Ovary (tissue), 9 donors: Measurements from ENCODE around the gene THAP4. TPM values are rescaled to one million over a fixed set of nuclear protein-coding genes. Genes with fewer than 3 reads are reported as not detected.

Source experiments
- DNase-seq, 5 donors: peaks; one replicate each; pipeline ENCODE4 v3.0.0-alpha.2; 2019 to 2020
- H3K27ac ChIP-seq, 2 donors: fragments of 200-600 bp; one replicate each; pipeline versions ENCODE4 v1.5.1 to v1.8.0; 2019 to 2022
- H3K27me3 ChIP-seq: fragments of 200-600 bp; one replicate; pipeline ENCODE4 v1.8.0; 2022
- H3K36me3 ChIP-seq: fragments of 200-600 bp; sonication (generic); one replicate; pipeline ENCODE4 v1.5.1; 2019
- H3K4me1 ChIP-seq: one replicate; pipeline ENCODE4 v1.8.1; 2013; ENCODE audit warnings: mild to moderate bottlenecking, moderate library complexity; ENCODE audit not compliant: insufficient read depth
- H3K4me3 ChIP-seq: fragments of 200-600 bp; sonication (generic); one replicate; pipeline ENCODE4 v1.5.1; 2017
- H3K9me3 ChIP-seq, 2 donors: fragments of 200-600 bp in 1 of 2; sonication (generic) in 1 of 2; one replicate each; pipeline versions ENCODE4 v1.5.1 to v1.8.1; 2013 to 2019; ENCODE audit warnings: mild to moderate bottlenecking in 1 of 2, moderate library complexity in 1 of 2
- CTCF ChIP-seq, 3 donors: fragments of 450-650 bp in 2 of 3; fragments of 200-600 bp in 1 of 3; IDR thresholded peaks; one replicate each; pipeline versions ENCODE4 v1.5.1 to v1.8.0; 2016 to 2022; ENCODE audit warnings: antibody characterized with exemption in 3 of 3, mild to moderate bottlenecking in 1 of 3
- EP300 ChIP-seq: sonication (generic); formaldehyde crosslinking; IDR thresholded peaks from one replicate; pipeline ENCODE4 v1.6.1; 2017; ENCODE audit warnings: antibody characterized with exemption
- POLR2A ChIP-seq: fragments of 450-650 bp; IDR thresholded peaks from one replicate; pipeline ENCODE4 v1.6.1; 2017; ENCODE audit warnings: antibody characterized with exemption, mild to moderate bottlenecking, moderate library complexity
- WGBS, 3 donors: extraction: QIAGEN DNeasy Blood & Tissue Kit in 1 of 3; methylation state at CpG; one replicate each; pipeline versions ENCODE4 v1.1.5 to v1.1.7; 2013 to 2017; 5-methylcytosine and 5-hydroxymethylcytosine counted together
- intact Hi-C, 4 donors: fragments of 100-400 bp; cut with DNase I; formaldehyde crosslinking; loops; one replicate each; pipeline versions ENCODE4 v1.11.0 to v1.15.1; 2022 to 2023
- polyA plus RNA-seq, 2 donors: library from polyadenylated mRNA; stranded (reverse); fragments of 200-250 nt in 1 of 2; fragments of 350-450 nt in 1 of 2; fragmentation: Illumina TruSeq in 1 of 2; extraction: RNeasy Lipid Tissue Mini Kit (QIAGEN cat#74804) in 1 of 2; gene quantifications; one replicate each; pipeline ENCODE4 v1.2.3, GENCODE V29; 2013 to 2014
- total RNA-seq, 7 donors: library from RNA; depleted of rRNA in 2 of 7; stranded (reverse); fragments of >200 nt in 2 of 7; fragmentation: NEBNext Ultra II Directional in 3 of 7; extraction: Animal tissue kit (Norgen Biotek cat#: 25700) in 3 of 7; gene quantifications; one replicate each; pipeline versions ENCODE4 v1.1.0 to v1.2.4, GENCODE V29; 2016 to 2023
- donor health status: DM: no; HTN: no; CAD: no; lungs with moderate emphysema.
- donor health status: DM: no; HTN: no; CAD: no.
- donor health status: Bipolar disorder and iron deficiency.
- donor health status: DM: yes; HTN: yes; CAD: no.
- donor health status: DM: no; HTN: no; CAD: no.
- donor health status: DM: yes; HTN: yes; CAD: no.

The THAP4 gene
- total and polyA plus RNA-seq, 9 donors = 12.1 to 54.7 (median 40.3) TPM

DNA sequence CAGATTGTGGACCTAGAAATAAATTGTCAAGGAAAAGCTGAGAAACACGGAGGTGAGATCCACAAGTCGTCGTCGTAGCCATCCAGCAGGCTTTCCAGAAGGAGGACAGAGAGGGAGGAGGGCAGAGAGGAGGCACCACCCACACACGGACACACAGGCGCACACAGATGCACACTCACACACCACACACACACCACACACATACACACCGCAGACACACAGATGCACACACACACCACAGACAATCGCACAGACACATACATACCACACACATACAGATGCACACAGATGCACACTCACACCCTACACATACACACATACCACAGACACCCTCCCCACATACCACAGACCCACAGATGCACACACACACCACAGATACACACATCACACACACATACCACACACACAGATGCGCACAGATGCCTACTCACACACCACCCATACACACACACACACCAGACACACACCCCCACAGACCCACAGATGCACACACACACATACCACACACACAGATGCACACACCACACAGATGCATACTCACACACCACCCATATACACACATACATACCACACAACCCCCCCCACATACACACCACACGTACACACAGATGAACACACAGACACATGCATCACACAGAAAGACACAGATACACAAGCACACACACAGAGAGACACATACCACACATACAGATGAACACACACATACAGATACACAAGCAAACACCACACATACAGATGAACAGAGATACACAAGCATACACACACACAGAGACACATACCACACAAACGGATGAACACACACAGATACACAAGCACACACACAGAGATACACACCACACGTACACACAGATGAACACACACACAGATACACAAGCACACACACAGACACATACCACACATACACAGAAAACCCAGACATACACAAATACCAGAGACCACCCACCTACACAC, 91.2 kb downstream of the THAP4 start:
- Histone ChIP-seq H3K27me3 (no peaks in the 10 kb centered on the region), H3K4me3 (no peak overlapping the region), H3K4me1 (peaks cover 18% of the 10 kb centered on the region), H3K36me3 (no peaks in the 10 kb centered on the region), H3K9me3 (no peaks in the 10 kb centered on the region), H3K27ac (no peak overlapping the region)
- DNase-seq = no peak
- WGBS, 3 donors = 44 to 53% (median 48%) methylated on average over 12 of the region's 12 CpGs
- intact Hi-C loops = no loop called here
- TF ChIP-seq CTCF (IDR thresholded peaks at IDR 0.05) (no peak), EP300 (no peak), POLR2A (no peak)

DNA sequence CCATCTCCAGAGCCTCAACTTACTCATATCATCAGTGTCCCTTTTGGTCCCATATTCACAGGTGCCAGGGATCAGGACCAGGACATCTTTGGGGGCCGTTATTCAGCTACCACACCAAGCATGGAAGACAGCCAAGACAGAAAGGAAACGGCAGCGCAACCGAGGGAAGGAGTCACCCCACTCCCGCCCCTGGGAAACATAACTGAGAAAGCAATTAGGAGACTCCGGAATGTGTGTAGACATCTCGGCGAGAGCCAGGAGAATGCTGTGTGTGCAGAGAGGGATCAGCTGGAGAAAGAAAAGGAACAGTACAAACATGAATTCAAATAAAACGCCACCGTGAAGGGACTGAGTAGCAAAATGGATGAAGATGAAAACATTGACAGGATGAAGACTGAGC, 91.9 kb downstream of the THAP4 start:
- no peak for DNase-seq
- H3K4me3 ChIP-seq = no peak overlapping the region
- no peaks in the 10 kb centered on the region for H3K27me3 ChIP-seq
- TF ChIP-seq EP300 (no peak), POLR2A (no peak), CTCF (IDR thresholded peaks at IDR 0.05) (no peak)
- H3K27ac ChIP-seq = no peak overlapping the region
- 9 to 12% (median 12%) methylated on average over 10 of the region's 10 CpGs for WGBS, 3 donors
- peaks cover 18% of the 10 kb centered on the region for H3K4me1 ChIP-seq
- no peaks in the 10 kb centered on the region for H3K36me3 ChIP-seq
- no peaks in the 10 kb centered on the region for H3K9me3 ChIP-seq
- intact Hi-C loops = no loop called here

DNA sequence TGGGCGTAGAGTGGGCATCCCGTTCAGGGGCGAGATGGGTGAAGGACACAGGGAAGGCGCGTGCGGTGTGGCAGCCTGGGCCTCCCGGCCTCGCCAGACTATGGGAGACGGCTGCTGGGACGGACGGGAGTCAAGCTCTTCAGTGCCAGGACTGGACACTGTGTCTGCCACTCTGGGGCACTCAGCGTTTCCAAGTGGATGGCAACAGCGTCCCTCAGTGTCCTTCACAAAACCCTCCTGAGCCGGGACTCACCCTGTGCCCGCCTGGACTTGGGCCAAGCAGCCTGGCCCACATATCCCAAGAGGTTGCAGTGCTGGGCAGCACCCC, 94.7 kb downstream of the THAP4 start:
- 48 to 76% (median 64%) methylated on average over 15 of the region's 15 CpGs for WGBS, 3 donors

GRCh38 chr2:241541564-241542277, 95.2 kb downstream of the THAP4 start:
- no peak for TF ChIP-seq EP300
- no peak for TF ChIP-seq CTCF (IDR thresholded peaks at IDR 0.05)
- no peak for TF ChIP-seq POLR2A
- peak overlapping the region; percentile 11 for H3K4me3 ChIP-seq
- H3K36me3 ChIP-seq = no peaks in the 10 kb centered on the region
- no peak for DNase-seq
- no peak overlapping the region for H3K27ac ChIP-seq
- intact Hi-C loops = no loop called here
- no peaks in the 10 kb centered on the region for H3K9me3 ChIP-seq
- peaks cover 8% of the 10 kb centered on the region for H3K4me1 ChIP-seq
- no peaks in the 10 kb centered on the region for H3K27me3 ChIP-seq
- 6 to 13% (median 12%) methylated on average over 47 to 62 of the region's 62 CpGs for WGBS, 3 donors

More for the DNA sequence above, 94.7 kb downstream of the THAP4 start:
- intact Hi-C loops = no loop called here
- Histone ChIP-seq H3K9me3 (no peaks in the 10 kb centered on the region), H3K27ac (no peak overlapping the region), H3K4me3 (no peak overlapping the region), H3K36me3 (no peaks in the 10 kb centered on the region), H3K27me3 (no peaks in the 10 kb centered on the region), H3K4me1 (peaks cover 14% of the 10 kb centered on the region)
- no peak for DNase-seq
- no peak for TF ChIP-seq CTCF (IDR thresholded peaks at IDR 0.05)
- no peak for TF ChIP-seq POLR2A
- TF ChIP-seq EP300 = no peak
